ENCODE data around the gene ENTPD8. TPM values are rescaled to one million over a fixed set of nuclear protein-coding genes. Genes with fewer than 3 reads are reported as not detected.

Gene ENTPD8
- total RNA-seq, 1 donor: not detected

DNA sequence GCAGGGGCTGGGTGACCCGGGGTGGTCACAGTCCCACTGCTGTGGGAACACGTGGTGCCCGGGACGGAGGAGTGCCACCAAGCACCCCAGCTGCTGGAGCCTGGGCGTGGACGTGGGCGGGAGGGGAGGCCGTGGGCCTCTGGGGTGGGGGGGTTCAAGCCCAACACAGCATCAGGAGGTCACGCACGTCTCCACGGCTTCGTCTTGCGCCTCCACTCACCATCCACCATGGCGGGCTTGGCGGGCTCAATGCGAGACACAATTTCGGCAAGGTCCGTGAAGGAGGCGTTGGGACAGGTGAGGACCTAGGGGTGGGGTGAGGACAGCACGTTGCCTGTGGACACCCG lies 20.1 kb upstream of the ENTPD8 start:
- peaks cover 25% of the 10 kb centered on the region for H3K4me1 ChIP-seq (ENCODE audit: insufficient read depth, low read length)
- no peak overlapping the region for H3K4me3 ChIP-seq (ENCODE audit: insufficient read depth, low read length)
- H3K79me2 ChIP-seq (ENCODE audit: insufficient read depth, low read length): peaks cover 11% of the 10 kb centered on the region
- DNase-seq (ENCODE audit: insufficient read length, low spot score, missing footprints): peak; percentile 83
- TF ChIP-seq CTCF (IDR thresholded peaks at IDR 0.05; ENCODE audit: extremely low read depth, low read depth, low read length): no peak
- no peak overlapping the region for H3K27ac ChIP-seq (ENCODE audit: low read depth, low read length)
- H3K4me2 ChIP-seq (ENCODE audit: insufficient read depth, low read length): no peak overlapping the region
- no peaks in the 10 kb centered on the region for H3K9me3 ChIP-seq (ENCODE audit: low read depth, low read length)
- H4K20me1 ChIP-seq (ENCODE audit: insufficient read depth, low read length): peaks cover 15% of the 10 kb centered on the region
- no peaks in the 10 kb centered on the region for H3K27me3 ChIP-seq (ENCODE audit: insufficient read depth, low read length)
- H2AFZ ChIP-seq (ENCODE audit: low read length): no peak overlapping the region
- H3K36me3 ChIP-seq (ENCODE audit: insufficient read depth, low read length): peaks cover 6% of the 10 kb centered on the region

- Histone ChIP-seq H3K36me3 (ENCODE audit: insufficient read depth, low read length) (peaks cover 6% of the 10 kb centered on the region), H3K4me1 (ENCODE audit: insufficient read depth, low read length) (peaks cover 31% of the 10 kb centered on the region), H3K79me2 (ENCODE audit: insufficient read depth, low read length) (peaks cover 11% of the 10 kb centered on the region), H2AFZ (ENCODE audit: low read length) (no peak overlapping the region), H3K4me2 (ENCODE audit: insufficient read depth, low read length) (no peak overlapping the region), H3K4me3 (ENCODE audit: insufficient read depth, low read length) (no peak overlapping the region), H3K9me3 (ENCODE audit: low read depth, low read length) (no peaks in the 10 kb centered on the region), H3K27ac (ENCODE audit: low read depth, low read length) (no peak overlapping the region), H4K20me1 (ENCODE audit: insufficient read depth, low read length) (peaks cover 16% of the 10 kb centered on the region), H3K27me3 (ENCODE audit: insufficient read depth, low read length) (no peaks in the 10 kb centered on the region)
- DNase-seq (ENCODE audit: insufficient read length, low spot score, missing footprints): peak; percentile 87
- no peak for TF ChIP-seq CTCF (IDR thresholded peaks at IDR 0.05; ENCODE audit: extremely low read depth, low read depth, low read length)
Measured at GRCh38 chr9:137460363-137461315, 19.5 kb upstream of the ENTPD8 start.

GRCh38 chr9:137459601-137460362 lies 18.6 kb upstream of the ENTPD8 start:
- peak overlapping the region; percentile 83 for H3K4me3 ChIP-seq (ENCODE audit: insufficient read depth, low read length)
- H3K9me3 ChIP-seq (ENCODE audit: low read depth, low read length): no peaks in the 10 kb centered on the region
- H3K27ac ChIP-seq (ENCODE audit: low read depth, low read length): peak overlapping the region; percentile 77

More at GRCh38 chr9:137459601-137460362, 18.6 kb upstream of the ENTPD8 start:
- Histone ChIP-seq H2AFZ (ENCODE audit: low read length) (peak overlapping the region; percentile 98), H3K79me2 (ENCODE audit: insufficient read depth, low read length) (peaks cover 11% of the 10 kb centered on the region), H3K36me3 (ENCODE audit: insufficient read depth, low read length) (peaks cover 11% of the 10 kb centered on the region), H3K4me1 (ENCODE audit: insufficient read depth, low read length) (peaks cover 31% of the 10 kb centered on the region), H3K4me2 (ENCODE audit: insufficient read depth, low read length) (peak overlapping the region; percentile 86), H3K27me3 (ENCODE audit: insufficient read depth, low read length) (no peaks in the 10 kb centered on the region), H4K20me1 (ENCODE audit: insufficient read depth, low read length) (peaks cover 24% of the 10 kb centered on the region)
- DNase-seq (ENCODE audit: insufficient read length, low spot score, missing footprints): peak; percentile 87
- no peak for TF ChIP-seq CTCF (IDR thresholded peaks at IDR 0.05; ENCODE audit: extremely low read depth, low read depth, low read length)

Data from osteoblast (primary cell).